K562 (cell line): ENCODE data around the gene SPRY4. TPM values are rescaled to one million over a fixed set of nuclear protein-coding genes. Genes with fewer than 3 reads are reported as not detected.

Experiments
- FOXM1 ChIP-seq, 2 experiments: fragments of 450-650 bp in 1 of 2; sonication (generic) in 1 of 2; formaldehyde crosslinking in 1 of 2; IDR thresholded peaks; 2 replicates each; pipeline versions ENCODE4 v1.6.1 to v1.9.0; 2017 to 2022; ENCODE audit warnings: low read depth in 2 of 2, mild to moderate bottlenecking in 2 of 2, missing genetic modification reagents in 1 of 2, moderate library complexity in 1 of 2
- LEF1 ChIP-seq: fragments of 450-650 bp; IDR thresholded peaks from 2 replicates; pipeline ENCODE4 v1.6.1; 2016; ENCODE audit warnings: mild to moderate bottlenecking
- MAZ ChIP-seq, 2 experiments: fragments of 450-650 bp in 1 of 2; sonication (generic) in 1 of 2; formaldehyde crosslinking; IDR thresholded peaks in 1 of 2; conservative IDR thresholded peaks in 1 of 2; 2 replicates each; pipeline versions ENCODE4 v1.4.0 to v1.5.0; 2020; ENCODE audit warnings: mild to moderate bottlenecking in 1 of 2, missing genetic modification reagents in 1 of 2
- NCOA6 ChIP-seq: fragments of 450-650 bp; IDR thresholded peaks from 2 replicates; pipeline ENCODE4 v1.6.1; 2017; ENCODE audit warnings: mild to moderate bottlenecking
- NELFE ChIP-seq: IDR thresholded peaks from 2 replicates; pipeline ENCODE4 v1.6.1; 2011; ENCODE audit warnings: mild to moderate bottlenecking; ENCODE audit not compliant: insufficient read depth, insufficient read length
- NFE2L1 ChIP-seq: fragments of 450-650 bp; IDR thresholded peaks from 2 replicates; pipeline ENCODE4 v1.6.1; 2016; ENCODE audit warnings: missing genetic modification characterization, low read depth, mild to moderate bottlenecking, missing compliant biosample characterization, moderate library complexity, borderline replicate concordance
- NFXL1 ChIP-seq: fragments of 450-650 bp; formaldehyde crosslinking; IDR thresholded peaks from 2 replicates; pipeline ENCODE4 v1.4.0; 2021; ENCODE audit warnings: mild to moderate bottlenecking
- PTTG1 ChIP-seq: fragments of 450-650 bp; IDR thresholded peaks from 2 replicates; pipeline ENCODE4 v1.6.1; 2016; ENCODE audit warnings: low read depth, mild to moderate bottlenecking, missing genetic modification characterization, missing compliant biosample characterization
- SIN3A ChIP-seq, 2 experiments: fragments of 150-350 bp in 1 of 2; IDR thresholded peaks; 2 replicates each; pipeline ENCODE4 v1.6.1; 2011 to 2016; ENCODE audit warnings: borderline replicate concordance in 2 of 2, low read depth in 2 of 2, low read length in 2 of 2, mild to moderate bottlenecking in 2 of 2, moderate library complexity in 2 of 2; ENCODE audit not compliant: control insufficient read depth in 1 of 2
- SMC3 ChIP-seq: conservative IDR thresholded peaks from 2 replicates; pipeline ENCODE4 v1.6.1; 2011; ENCODE audit warnings: low read depth, low read length, improper control_type of control experiment; ENCODE audit not compliant: insufficient read depth
- ZBTB8A ChIP-seq: fragments of 450-650 bp; IDR thresholded peaks from 2 replicates; pipeline ENCODE4 v1.6.1; 2018; ENCODE audit warnings: mild to moderate bottlenecking, moderate library complexity; ENCODE audit not compliant: partially characterized antibody
- ZFPM2 ChIP-seq: fragments of 250-450 bp; sonication (Bioruptor Pico); IDR thresholded peaks from 2 replicates; pipeline ENCODE4 v1.5.1; 2022; ENCODE audit warnings: mild to moderate bottlenecking
- ZNF184 ChIP-seq: sonication (generic); formaldehyde crosslinking; IDR thresholded peaks from 2 replicates; pipeline ENCODE4 v1.5.0; 2020; ENCODE audit warnings: missing genetic modification reagents
- ZNF253 ChIP-seq: fragments of 250-450 bp; sonication (Bioruptor Pico); conservative IDR thresholded peaks from 2 replicates; pipeline ENCODE4 v1.6.1; 2021; ENCODE audit warnings: mild to moderate bottlenecking
- polyA plus RNA-seq, 8 experiments: library from polyadenylated mRNA; depleted of rRNA in 4 of 8; stranded (reverse) in 5 of 8; unstranded in 3 of 8; fragments of >200 nt; fragmentation: Nextera tagmentation in 2 of 8; fragmentation: Illumina TruSeq in 1 of 8; extraction: Ambion mirVana in 2 of 8; extraction: Trizol in 1 of 8; gene quantifications; 2 replicates each; pipeline versions ENCODE4 v1.2.1 to v1.2.3, GENCODE V29; 2011 to 2014; ENCODE audit warnings: inconsistent platforms in 1 of 8, missing spikeins in 1 of 8
- total RNA-seq, 7 experiments: library from RNA; depleted of rRNA in 6 of 7; stranded (reverse); fragments of >200 nt in 6 of 7; fragmentation: Illumina TruSeq in 2 of 7; extraction: Trizol in 2 of 7; gene quantifications; 2 replicates each; pipeline versions ENCODE4 v1.2.1 to v1.2.3, GENCODE V29; 2011 to 2021; ENCODE audit warnings: low replicate concordance in 1 of 7
- TF ChIP-seq, protein P1 (sequence below): fragments of 250-450 bp; sonication (Bioruptor Pico); IDR thresholded peaks from 2 replicates; pipeline ENCODE4 v1.8.0; 2022; ENCODE audit warnings: inconsistent platforms, mild to moderate bottlenecking, moderate library complexity, borderline replicate concordance
- TF ChIP-seq, protein P2 (sequence below): sonication (generic); formaldehyde crosslinking; IDR thresholded peaks from 2 replicates; pipeline ENCODE4 v1.8.1; 2022; ENCODE audit warnings: missing genetic modification reagents
- TF ChIP-seq, protein P3 (sequence below), 2 experiments: fragments of 450-650 bp; conservative IDR thresholded peaks; 2 replicates each; pipeline ENCODE4 v1.6.1; 2017; ENCODE audit warnings: mild to moderate bottlenecking in 2 of 2, moderate library complexity in 2 of 2

The SPRY4 gene
- total and polyA plus RNA-seq, 9 of the 15 experiments (the other 6 are each of a cell fraction or from before 2014, with no cell fraction given): 2.6 to 24.2 (median 9.5) TPM

DNA sequence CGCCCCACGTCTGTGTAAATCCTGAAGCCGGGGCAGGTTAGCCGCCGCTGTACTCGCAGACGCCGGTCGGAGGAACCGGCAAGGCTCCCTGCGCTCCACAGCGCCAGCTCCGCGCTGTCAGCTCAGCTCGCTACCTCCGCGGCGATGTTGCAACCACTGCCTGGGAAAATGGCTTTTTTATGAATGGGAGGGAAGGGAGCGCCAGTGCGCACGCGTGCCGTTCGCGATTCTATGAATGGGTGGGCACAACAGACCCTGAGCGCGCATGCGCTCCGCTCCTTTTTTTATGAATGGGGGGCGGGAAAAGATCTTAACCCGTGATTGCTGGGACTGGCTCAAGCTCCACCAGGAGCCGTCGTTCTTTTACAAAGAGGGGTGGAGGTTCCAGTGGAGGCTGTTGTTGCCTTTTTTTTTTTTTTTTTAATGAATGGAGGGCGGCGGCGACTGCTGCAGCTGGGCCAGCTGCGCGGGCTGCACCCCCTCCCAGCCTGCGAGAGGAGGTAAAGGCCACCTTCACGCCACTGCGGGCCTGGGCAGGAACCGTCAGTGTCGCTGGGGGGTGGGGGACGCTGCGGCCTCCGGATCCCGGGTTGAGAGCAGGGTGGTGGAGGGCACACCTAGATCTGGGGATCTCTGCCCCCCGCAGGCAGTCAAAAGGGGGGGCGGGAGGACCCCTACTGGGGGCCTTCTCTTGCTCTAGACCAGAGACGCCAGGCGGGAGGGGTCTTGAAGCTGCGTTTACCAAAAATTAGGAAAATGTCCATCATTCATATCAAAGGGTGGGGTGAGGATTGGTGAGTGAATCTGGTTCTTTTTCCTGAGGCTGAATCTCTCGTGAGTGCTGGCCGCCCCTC is at the start of gene SPRY4 (continued):
- TF ChIP-seq, protein P1, sequence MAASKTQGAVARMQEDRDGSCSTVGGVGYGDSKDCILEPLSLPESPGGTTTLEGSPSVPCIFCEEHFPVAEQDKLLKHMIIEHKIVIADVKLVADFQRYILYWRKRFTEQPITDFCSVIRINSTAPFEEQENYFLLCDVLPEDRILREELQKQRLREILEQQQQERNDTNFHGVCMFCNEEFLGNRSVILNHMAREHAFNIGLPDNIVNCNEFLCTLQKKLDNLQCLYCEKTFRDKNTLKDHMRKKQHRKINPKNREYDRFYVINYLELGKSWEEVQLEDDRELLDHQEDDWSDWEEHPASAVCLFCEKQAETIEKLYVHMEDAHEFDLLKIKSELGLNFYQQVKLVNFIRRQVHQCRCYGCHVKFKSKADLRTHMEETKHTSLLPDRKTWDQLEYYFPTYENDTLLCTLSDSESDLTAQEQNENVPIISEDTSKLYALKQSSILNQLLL: no peak
- no peak for TF ChIP-seq NCOA6
- TF ChIP-seq FOXM1 (IDR thresholded peaks at IDR 0.05; ENCODE audit: low read depth): no peak
- no peak for TF ChIP-seq FOXM1 (CRISPR knock-in tag; IDR thresholded peaks at IDR 0.05; ENCODE audit: low read depth)
- no peak for TF ChIP-seq PTTG1 (tag)
- TF ChIP-seq LEF1: no peak
- TF ChIP-seq, protein P2, sequence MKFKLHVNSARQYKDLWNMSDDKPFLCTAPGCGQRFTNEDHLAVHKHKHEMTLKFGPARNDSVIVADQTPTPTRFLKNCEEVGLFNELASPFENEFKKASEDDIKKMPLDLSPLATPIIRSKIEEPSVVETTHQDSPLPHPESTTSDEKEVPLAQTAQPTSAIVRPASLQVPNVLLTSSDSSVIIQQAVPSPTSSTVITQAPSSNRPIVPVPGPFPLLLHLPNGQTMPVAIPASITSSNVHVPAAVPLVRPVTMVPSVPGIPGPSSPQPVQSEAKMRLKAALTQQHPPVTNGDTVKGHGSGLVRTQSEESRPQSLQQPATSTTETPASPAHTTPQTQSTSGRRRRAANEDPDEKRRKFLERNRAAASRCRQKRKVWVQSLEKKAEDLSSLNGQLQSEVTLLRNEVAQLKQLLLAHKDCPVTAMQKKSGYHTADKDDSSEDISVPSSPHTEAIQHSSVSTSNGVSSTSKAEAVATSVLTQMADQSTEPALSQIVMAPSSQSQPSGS: no peak
- no peak for TF ChIP-seq NELFE
- no peak for TF ChIP-seq ZFPM2 (CRISPR knock-in tag)
- no peak for TF ChIP-seq ZNF184 (CRISPR knock-in tag)
- TF ChIP-seq, protein P3, sequence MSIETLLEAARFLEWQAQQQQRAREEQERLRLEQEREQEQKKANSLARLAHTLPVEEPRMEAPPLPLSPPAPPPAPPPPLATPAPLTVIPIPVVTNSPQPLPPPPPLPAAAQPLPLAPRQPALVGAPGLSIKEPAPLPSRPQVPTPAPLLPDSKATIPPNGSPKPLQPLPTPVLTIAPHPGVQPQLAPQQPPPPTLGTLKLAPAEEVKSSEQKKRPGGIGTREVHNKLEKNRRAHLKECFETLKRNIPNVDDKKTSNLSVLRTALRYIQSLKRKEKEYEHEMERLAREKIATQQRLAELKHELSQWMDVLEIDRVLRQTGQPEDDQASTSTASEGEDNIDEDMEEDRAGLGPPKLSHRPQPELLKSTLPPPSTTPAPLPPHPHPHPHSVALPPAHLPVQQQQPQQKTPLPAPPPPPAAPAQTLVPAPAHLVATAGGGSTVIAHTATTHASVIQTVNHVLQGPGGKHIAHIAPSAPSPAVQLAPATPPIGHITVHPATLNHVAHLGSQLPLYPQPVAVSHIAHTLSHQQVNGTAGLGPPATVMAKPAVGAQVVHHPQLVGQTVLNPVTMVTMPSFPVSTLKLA (conservative IDR thresholded peaks at IDR 0.05): peak; percentile 53 to 58; a peak in 2 of 4 replicates
- no peak for TF ChIP-seq SMC3
- TF ChIP-seq ZNF253 (CRISPR knock-in tag): no peak
- TF ChIP-seq ZBTB8A: no peak
- no peak for TF ChIP-seq NFE2L1
- TF ChIP-seq SIN3A (IDR thresholded peaks at IDR 0.05; ENCODE audit: borderline replicate concordance in 2 of 2, control insufficient read depth in 1 of 2, low read depth in 2 of 2, low read length in 2 of 2): peak; percentile 31 to 35; a peak in 2 of 4 replicates
- peak; percentile 9 to 59; a peak in 2 of 4 replicates for TF ChIP-seq MAZ (CRISPR knock-in tag; conservative IDR thresholded peaks at IDR 0.05 in 1 of 2, IDR thresholded peaks at IDR 0.05 in 1 of 2)
- TF ChIP-seq NFXL1 (CRISPR knock-in tag): no peak
